B cell (primary cell): ENCODE results near the gene DSG2. TPM values are rescaled to one million over a fixed set of nuclear protein-coding genes. Genes with fewer than 3 reads are reported as not detected.

Experiments used
- ATAC-seq: fragments of 200-7000 bp; cut with Tn5 transposase; one replicate; pipeline ENCODE4 v1.10.0; 2021; ENCODE audit warnings: low read depth, mild to moderate bottlenecking, moderate number of reproducible peaks, moderate library complexity
- CTCF ChIA-PET: fragments of 350-600 bp; sonication (Branson Sonifier 250); formaldehyde crosslinking; loops from one replicate; lab custom pipeline; 2021; ENCODE audit warnings: antibody characterized with exemption, inconsistent platforms; lab: Charles Lee
- POLR2A ChIA-PET: fragments of 350-600 bp; sonication (Branson Sonifier 250); formaldehyde crosslinking; loops from one replicate; lab custom pipeline; 2021; ENCODE audit warnings: antibody characterized with exemption; lab: Charles Lee
- DNase-seq: peaks from one replicate; pipeline ENCODE4 v3.0.0; 2013
- H2AFZ ChIP-seq: 2 replicates; pipeline ENCODE4 v1.6.1; 2012; ENCODE audit warnings: mild to moderate bottlenecking, low read depth, low read length; ENCODE audit not compliant: insufficient read depth, poor library complexity, severe bottlenecking
- H3K27ac ChIP-seq, 2 donors: 1 replicate in 1 of 2; 2 replicates in 1 of 2; pipeline ENCODE4 v1.5.1; 2012 to 2013; ENCODE audit warnings: low read length in 2 of 2, mild to moderate bottlenecking in 2 of 2, moderate library complexity in 1 of 2
- H3K27me3 ChIP-seq, 4 experiments: fragments of 200-600 bp in 1 of 4; sonication (generic) in 1 of 4; replicated peaks in 1 of 4; 1 replicate in 2 of 4; 2 replicates in 2 of 4; pipeline versions ENCODE4 v1.6.1 to v1.7.0; 2013 to 2016; ENCODE audit warnings: low read length in 3 of 4, mild to moderate bottlenecking in 2 of 4, mixed read lengths in 1 of 4, moderate library complexity in 1 of 4; ENCODE audit not compliant: insufficient read depth in 4 of 4, control insufficient read depth in 3 of 4; ENCODE audit errors: control extremely low read depth in 1 of 4
- H3K36me3 ChIP-seq, 2 experiments: replicated peaks in 1 of 2; 1 replicate in 1 of 2; 2 replicates in 1 of 2; pipeline versions ENCODE4 v1.6.1 to v1.7.1; 2013; ENCODE audit warnings: low read length in 1 of 2; ENCODE audit not compliant: insufficient read depth in 2 of 2, control insufficient read depth in 1 of 2; ENCODE audit errors: control extremely low read depth in 1 of 2, extremely low read depth in 1 of 2
- H3K4me1 ChIP-seq, 2 donors: fragments of 200-600 bp in 1 of 2; sonication (generic) in 1 of 2; 1 replicate in 1 of 2; 2 replicates in 1 of 2; pipeline versions ENCODE4 v1.5.1 to v1.6.1; 2013 to 2017; ENCODE audit warnings: low read length in 2 of 2; ENCODE audit not compliant: control insufficient read depth in 2 of 2, insufficient read depth in 2 of 2
- H3K4me2 ChIP-seq: replicated peaks from 2 replicates; pipeline ENCODE3; 2012; ENCODE audit warnings: mild to moderate bottlenecking, low read depth, low read length; ENCODE audit not compliant: poor library complexity, severe bottlenecking
- H3K4me3 ChIP-seq, 5 experiments: fragments of 200-600 bp in 1 of 5; sonication (generic) in 1 of 5; 1 replicate in 3 of 5; 2 replicates in 2 of 5; pipeline versions ENCODE4 v1.5.1 to v1.7.0; 2011 to 2016; ENCODE audit warnings: low read length in 4 of 5, mild to moderate bottlenecking in 4 of 5, low read depth in 2 of 5, control low read depth in 1 of 5, moderate library complexity in 1 of 5; ENCODE audit not compliant: insufficient read depth in 1 of 5; ENCODE audit errors: control extremely low read depth in 1 of 5, extremely low read depth in 1 of 5
- H3K79me2 ChIP-seq: fragments of 200-600 bp; sonication (generic); one replicate; pipeline ENCODE4 v1.6.0; 2016; ENCODE audit warnings: low read length; ENCODE audit not compliant: control insufficient read depth, insufficient read depth
- H3K9ac ChIP-seq: fragments of 200-600 bp; sonication (generic); 2 replicates; pipeline ENCODE4 v1.6.1; 2017; ENCODE audit warnings: mild to moderate bottlenecking, low read length, moderate library complexity
- H3K9me3 ChIP-seq, 3 donors: one replicate each; pipeline versions ENCODE4 v1.6.1 to v1.7.1; 2013; ENCODE audit warnings: low read length in 2 of 3; ENCODE audit not compliant: control insufficient read depth in 2 of 3, insufficient read depth in 1 of 3; ENCODE audit errors: control extremely low read depth in 1 of 3
- H4K20me1 ChIP-seq: 2 replicates; pipeline ENCODE4 v1.6.0; 2012; ENCODE audit warnings: mild to moderate bottlenecking, low read length; ENCODE audit not compliant: insufficient read depth, control insufficient read depth, poor library complexity, severe bottlenecking
- H3K27ac Mint-ChIP-seq: one replicate; pipeline ENCODE4 v1.8.0; 2021; ENCODE audit warnings: mixed read lengths
- H3K27me3 Mint-ChIP-seq: one replicate; pipeline ENCODE4 v1.8.0; 2021; ENCODE audit warnings: mixed read lengths
- H3K4me1 Mint-ChIP-seq: one replicate; pipeline ENCODE4 v1.8.0; 2021; ENCODE audit warnings: mixed read lengths
- H3K4me3 Mint-ChIP-seq: one replicate; pipeline ENCODE4 v1.8.0; 2021; ENCODE audit warnings: mixed read lengths
- H3K9me3 Mint-ChIP-seq: one replicate; pipeline ENCODE4 v1.8.0; 2022; ENCODE audit warnings: mixed read lengths; ENCODE audit not compliant: insufficient read depth
- CTCF ChIP-seq: fragments of 200-600 bp; IDR thresholded peaks from one replicate; pipeline ENCODE4 v1.8.0; 2022; ENCODE audit warnings: antibody characterized with exemption, mild to moderate bottlenecking
- EZH2 ChIP-seq: IDR thresholded peaks from 2 replicates; pipeline ENCODE4 v1.6.1; 2012; ENCODE audit warnings: borderline replicate concordance, low read depth, mild to moderate bottlenecking, moderate library complexity, low read length; ENCODE audit not compliant: insufficient read depth, poor library complexity, severe bottlenecking
- WGBS: methylation state at CpG from one replicate; pipeline ENCODE4 v1.1.5; 2013; ENCODE audit warnings: missing lambda C conversion rate; ENCODE audit not compliant: insufficient coverage; 5-methylcytosine and 5-hydroxymethylcytosine counted together
- intact Hi-C: fragments of 100-400 bp; cut with micrococcal nuclease; formaldehyde crosslinking; loops from one replicate; pipeline ENCODE4 v1.10.0; 2022
- polyA plus RNA-seq: library from polyadenylated mRNA; depleted of rRNA; stranded (reverse); fragments of >200 nt; gene quantifications from 2 replicates; pipeline ENCODE4 v1.2.3, GENCODE V29; 2012
- total RNA-seq, 2 donors: library from RNA; stranded (reverse); fragments of 120-200 nt in 1 of 2; gene quantifications; 1 replicate in 1 of 2; 2 replicates in 1 of 2; pipeline versions ENCODE4 v1.2.3 to v1.2.4, GENCODE V29; 2013 to 2022

DSG2 gene
- total and polyA plus RNA-seq, 2 donors (not counting 1 experiment from before 2014, with no cell fraction given) = not detected

- ATAC-seq (peak; percentile 39), DNase-seq (peak; percentile 66)
- Histone ChIP-seq H3K4me2 (no peak overlapping the region), H3K9me3 (no peaks in the 10 kb centered on the region), H3K4me3 (no peak overlapping the region), H3K79me2 (no peaks in the 10 kb centered on the region), H3K27me3 (peaks cover 0 to 2% (median 0%) of the 10 kb centered on the region in 4 experiments), H3K36me3 (no peaks in the 10 kb centered on the region), H3K9ac (no peak overlapping the region), H3K4me1 (no peaks in the 10 kb centered on the region), H2AFZ (peak overlapping the region; percentile 4), H4K20me1 (no peaks in the 10 kb centered on the region), H3K27ac (no peak overlapping the region)
- 10% methylated on average over 2 of the region's 7 CpGs for WGBS
- no peak overlapping the region for H3K4me3 Mint-ChIP-seq
- POLR2A ChIA-PET = no interaction called here
- no peak overlapping the region for H3K27ac Mint-ChIP-seq
- peak; percentile 98 for TF ChIP-seq CTCF
- no peak for TF ChIP-seq EZH2
- H3K4me1 Mint-ChIP-seq = no peaks in the 10 kb centered on the region
- CTCF ChIA-PET = interaction anchor here (0.5 to 6.8 kb wide), 21 partner anchors 8 to 999 kb away, joined by 3 to 86 read pairs (median 3); no protein-coding TSS in a partner anchor
- H3K9me3 Mint-ChIP-seq = no peaks in the 10 kb centered on the region
- peaks cover 8% of the 10 kb centered on the region for H3K27me3 Mint-ChIP-seq
- intact Hi-C loops = loop anchor here (1.0 to 2.0 kb wide), 2 partner anchors 401 to 997 kb away; no protein-coding TSS in a partner anchor
Measured at GRCh38 chr18:31555971-31556747, 58.2 kb downstream of the DSG2 start.

- H3K79me2 ChIP-seq = no peaks in the 10 kb centered on the region
- DNase-seq = no peak
- H4K20me1 ChIP-seq = no peaks in the 10 kb centered on the region
- ATAC-seq = no peak
- no peak overlapping the region for H3K4me3 Mint-ChIP-seq
- H3K4me2 ChIP-seq = no peak overlapping the region
- no peak overlapping the region for H3K27ac ChIP-seq
- no peaks in the 10 kb centered on the region for H3K4me1 ChIP-seq
- TF ChIP-seq EZH2 (no peak), CTCF (no peak)
- no peaks in the 10 kb centered on the region for H3K9me3 Mint-ChIP-seq
- ChIA-PET POLR2A (no interaction called here), CTCF (interaction anchor here (0.9 to 6.8 kb wide), 4 partner anchors 13 to 419 kb away, joined by 3 to 86 read pairs (median 4); no protein-coding TSS in a partner anchor)
- WGBS = 83% methylated on average over 2 of the region's 3 CpGs
- H3K4me1 Mint-ChIP-seq = no peaks in the 10 kb centered on the region
- no peak overlapping the region for H3K4me3 ChIP-seq
- H3K27ac Mint-ChIP-seq = no peak overlapping the region
- no peaks in the 10 kb centered on the region for H3K36me3 ChIP-seq
- intact Hi-C loops = loop anchor here (2.0 kb wide), 1 partner anchor 995 kb away; no protein-coding TSS in a partner anchor
- peaks cover 11% of the 10 kb centered on the region for H3K27me3 Mint-ChIP-seq
- H3K27me3 ChIP-seq = peaks cover 0 to 2% (median 0%) of the 10 kb centered on the region in 4 experiments
- H3K9ac ChIP-seq = no peak overlapping the region
- no peaks in the 10 kb centered on the region for H3K9me3 ChIP-seq
- H2AFZ ChIP-seq = no peak overlapping the region
Measured at GRCh38 chr18:31557446-31557845, 59.5 kb downstream of the DSG2 start.
